Measurements from ENCODE around the gene SCAMP5. TPM values are rescaled to one million over a fixed set of nuclear protein-coding genes. Genes with fewer than 3 reads are reported as not detected.
A peak's percentile ranks its signal among the peaks of the same experiment; 100 is the strongest.

Gene SCAMP5
- total RNA-seq, 2 experiments from 2014 or later, result 0.65 to 1.1 TPM

DNA sequence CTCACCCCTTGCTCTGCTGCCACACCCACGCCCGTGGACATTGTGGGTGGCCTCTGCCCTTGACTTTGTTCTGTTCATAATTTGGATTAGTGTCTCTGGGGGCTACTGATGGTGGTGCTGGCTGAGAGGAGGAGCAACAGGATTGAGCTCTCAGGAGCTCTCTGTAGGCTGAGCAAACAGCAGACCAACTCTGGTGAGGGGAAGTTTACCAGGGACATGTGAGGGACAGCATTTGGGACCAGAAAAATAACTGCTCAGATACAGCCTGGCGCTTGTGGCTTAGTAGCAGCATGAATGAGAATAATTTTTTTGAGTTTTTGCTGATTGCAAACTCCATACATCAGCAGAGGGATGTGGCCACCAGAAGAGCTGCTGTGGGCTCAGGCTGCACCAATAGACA lies 42.9 kb downstream of the SCAMP5 start:
- ChIA-PET CTCF (interaction anchor here (1.5 to 2.2 kb wide), 3 partner anchors 9 to 166 kb away, joined by 7 to 10 read pairs (median 9); partner anchors contain the start of gene C15orf39), POLR2A (interaction anchor here (0.7 to 1.5 kb wide), 2 partner anchors 15 to 163 kb away, joined by 3 to 6 read pairs; partner anchors contain the start of genes C15orf39 and PPCDC)
- intact Hi-C loops (cut with micrococcal nuclease), result no loop called here
- H3K27me3 Mint-ChIP-seq, result no peaks in the 10 kb centered on the region
- ATAC-seq (no peak), DNase-seq (no peak)
- peaks cover 38% of the 10 kb centered on the region for H3K4me1 Mint-ChIP-seq (ENCODE audit: low read depth)
- H3K36me3 Mint-ChIP-seq (ENCODE audit: low read depth), result peaks cover 18% of the 10 kb centered on the region
- no peak overlapping the region for H3K4me3 Mint-ChIP-seq
- no peaks in the 10 kb centered on the region for H3K9me3 Mint-ChIP-seq
- no peak for TF ChIP-seq CTCF (IDR thresholded peaks at IDR 0.05)
- peak overlapping the region; percentile 69 for H3K27ac Mint-ChIP-seq

- Mint-ChIP-seq H3K4me1 (ENCODE audit: low read depth) (peaks cover 50% of the 10 kb centered on the region), H3K27ac (peak overlapping the region; percentile 70), H3K9me3 (no peaks in the 10 kb centered on the region), H3K4me3 (no peak overlapping the region), H3K27me3 (no peaks in the 10 kb centered on the region), H3K36me3 (ENCODE audit: low read depth) (peaks cover 22% of the 10 kb centered on the region)
- ATAC-seq (peak; percentile 91), DNase-seq (peak; percentile 89)
- intact Hi-C loops (cut with micrococcal nuclease), result no loop called here
- ChIA-PET CTCF (interaction anchor here (0.6 to 2.5 kb wide), 18 partner anchors 10 to 166 kb away, joined by 3 to 30 read pairs (median 4); partner anchors contain the start of gene C15orf39), POLR2A (interaction anchor here (0.6 to 1.6 kb wide), 5 partner anchors 15 to 161 kb away, joined by 3 to 7 read pairs (median 3); partner anchors contain the start of gene C15orf39)
- peak; percentile 57 for TF ChIP-seq CTCF (IDR thresholded peaks at IDR 0.05)
Observed at GRCh38 chr15:75042730-75043508, 47.6 kb downstream of the SCAMP5 start.

- H3K36me3 Mint-ChIP-seq (ENCODE audit: low read depth), result peaks cover 20% of the 10 kb centered on the region
- no peaks in the 10 kb centered on the region for H3K27me3 Mint-ChIP-seq
- intact Hi-C loops (cut with micrococcal nuclease), result no loop called here
- ChIA-PET CTCF (interaction anchor here (0.6 to 2.5 kb wide), 18 partner anchors 10 to 165 kb away, joined by 3 to 30 read pairs (median 4); partner anchors contain the start of gene C15orf39), POLR2A (interaction anchor here (0.6 to 2.1 kb wide), 8 partner anchors 14 to 266 kb away, joined by 3 to 7 read pairs (median 3); no protein-coding TSS in a partner anchor)
- no peak for TF ChIP-seq CTCF (IDR thresholded peaks at IDR 0.05)
- peaks cover 45% of the 10 kb centered on the region for H3K4me1 Mint-ChIP-seq (ENCODE audit: low read depth)
- H3K4me3 Mint-ChIP-seq, result no peak overlapping the region
- no peak for DNase-seq
- no peaks in the 10 kb centered on the region for H3K9me3 Mint-ChIP-seq
- no peak for ATAC-seq
- peak overlapping the region; percentile 70 for H3K27ac Mint-ChIP-seq
Observed at GRCh38 chr15:75043509-75044257, 48.3 kb downstream of the SCAMP5 start.

- DNase-seq, result no peak
- POLR2A ChIA-PET, result interaction anchor here (0.7 to 2.1 kb wide), 4 partner anchors 14 to 165 kb away, joined by 3 to 7 read pairs (median 4); no protein-coding TSS in a partner anchor
- no peaks in the 10 kb centered on the region for H3K27me3 Mint-ChIP-seq
- no peaks in the 10 kb centered on the region for H3K9me3 Mint-ChIP-seq
- H3K36me3 Mint-ChIP-seq (ENCODE audit: low read depth), result peaks cover 24% of the 10 kb centered on the region
- H3K4me1 Mint-ChIP-seq (ENCODE audit: low read depth), result peaks cover 43% of the 10 kb centered on the region
- no peak for TF ChIP-seq CTCF (IDR thresholded peaks at IDR 0.05)
- H3K27ac Mint-ChIP-seq, result peak overlapping the region; percentile 40
- no peak for ATAC-seq
- H3K4me3 Mint-ChIP-seq, result no peak overlapping the region
- intact Hi-C loops (cut with micrococcal nuclease), result no loop called here
- CTCF ChIA-PET, result interaction anchor here (0.8 to 2.5 kb wide), 8 partner anchors 9 to 164 kb away, joined by 3 to 30 read pairs (median 3); partner anchors contain the start of genes C15orf39 and PPCDC
Observed at GRCh38 chr15:75044258-75044878, 49.0 kb downstream of the SCAMP5 start.
